Gastroesophageal sphincter (tissue), 3 donors: ENCODE results near the gene MAP2K2.

Source experiments
- CTCF ChIP-seq, 4 experiments: fragments of 200-600 bp in 2 of 4; fragments of 450-650 bp in 2 of 4; sonication (generic) in 1 of 4; IDR thresholded peaks; one replicate each; pipeline ENCODE4 v1.5.1; 2017 to 2019; ENCODE audit warnings: antibody characterized with exemption in 4 of 4, mild to moderate bottlenecking in 2 of 4, moderate library complexity in 2 of 4
- EP300 ChIP-seq: sonication (generic); formaldehyde crosslinking; IDR thresholded peaks from one replicate; pipeline ENCODE4 v1.6.1; 2017; ENCODE audit warnings: antibody characterized with exemption, mild to moderate bottlenecking

GRCh38 chr19:4171676-4172075 is 47.8 kb upstream of the MAP2K2 start:
- TF ChIP-seq EP300 (no peak), CTCF (IDR thresholded peaks at IDR 0.05) (no peak)
